PC-9 (cell line): ENCODE measurements around the gene ATP10D. TPM values are rescaled to one million over a fixed set of nuclear protein-coding genes. Genes with fewer than 3 reads are reported as not detected.

Source experiments
- BruUV-seq: library from RNA; stranded (reverse); fragments of 400-500 nt; replicated peaks from 2 replicates; lab custom pipeline; 2021; lab: Mats Ljungman, UMichigan
- CTCF ChIA-PET: fragments of 300-600 bp; sonication (Branson Sonifier 250); formaldehyde crosslinking; loops from one replicate; lab custom pipeline; 2022; ENCODE audit warnings: antibody characterized with exemption; lab: Charles Lee
- POLR2A ChIA-PET: fragments of 300-600 bp; sonication (Branson Sonifier 250); formaldehyde crosslinking; loops from one replicate; lab custom pipeline; 2022; ENCODE audit warnings: antibody characterized with exemption; ENCODE audit not compliant: unreplicated experiment; lab: Charles Lee
- DNase-seq, 2 experiments: peaks; one replicate each; pipeline versions ENCODE4 v3.0.0 to v3.0.0-alpha.2; 2015 to 2022; ENCODE audit warnings: mixed read lengths in 1 of 2
- H2AFZ ChIP-seq: fragments of 200-600 bp; sonication (generic); 2 replicates; pipeline ENCODE4 v1.8.1; 2017; ENCODE audit warnings: antibody characterized with exemption
- H3F3A ChIP-seq: fragments of 200-600 bp; sonication (generic); 2 replicates; pipeline ENCODE4 v1.8.1; 2017; ENCODE audit warnings: antibody characterized with exemption, mild to moderate bottlenecking, low read depth; ENCODE audit not compliant: insufficient read depth
- H3K27ac ChIP-seq: fragments of 200-600 bp; sonication (generic); 2 replicates; pipeline ENCODE4 v1.6.1; 2016; ENCODE audit warnings: mixed run types
- H3K27me3 ChIP-seq: fragments of 200-600 bp; sonication (generic); 2 replicates; pipeline ENCODE4 v1.6.1; 2016; ENCODE audit warnings: low read depth, mixed run types; ENCODE audit not compliant: insufficient read depth
- H3K36me3 ChIP-seq: fragments of 200-600 bp; sonication (generic); 2 replicates; pipeline ENCODE4 v1.6.1; 2016; ENCODE audit warnings: low read depth, mixed run types
- H3K4me1 ChIP-seq: fragments of 200-600 bp; sonication (generic); replicated peaks from 2 replicates; pipeline ENCODE4 v1.6.1; 2016; ENCODE audit warnings: mixed run types; ENCODE audit not compliant: insufficient read depth
- H3K4me2 ChIP-seq: fragments of 200-600 bp; sonication (generic); 2 replicates; pipeline ENCODE4 v1.6.1; 2017; ENCODE audit warnings: mixed run types
- H3K4me3 ChIP-seq: fragments of 200-600 bp; sonication (generic); 2 replicates; pipeline ENCODE4 v1.6.1; 2016; ENCODE audit warnings: mixed run types
- H3K79me2 ChIP-seq: fragments of 200-600 bp; sonication (generic); 2 replicates; pipeline ENCODE4 v1.6.1; 2017; ENCODE audit warnings: low read depth, mixed run types
- H3K9me2 ChIP-seq: fragments of 200-600 bp; sonication (generic); 2 replicates; pipeline ENCODE4 v1.8.1; 2017; ENCODE audit warnings: mild to moderate bottlenecking; ENCODE audit not compliant: insufficient read depth
- H3K9me3 ChIP-seq: fragments of 200-600 bp; sonication (generic); 2 replicates; pipeline ENCODE4 v1.8.1; 2016; ENCODE audit warnings: low read depth; ENCODE audit not compliant: insufficient read depth
- H4K20me1 ChIP-seq: fragments of 200-600 bp; sonication (generic); 2 replicates; pipeline ENCODE4 v1.8.1; 2017; ENCODE audit not compliant: insufficient read depth
- EZH2 ChIP-seq: fragments of 200-600 bp; sonication (generic); IDR thresholded peaks from 2 replicates; pipeline ENCODE4 v1.8.0; 2017; ENCODE audit warnings: antibody characterized with exemption, low read depth
- intact Hi-C: fragments of 100-400 bp; cut with micrococcal nuclease; formaldehyde crosslinking; loops from one replicate; pipeline ENCODE4 v1.10.0; 2022; ENCODE audit not compliant: unreplicated experiment
- total RNA-seq: library from RNA; stranded (reverse); gene quantifications from 2 replicates; pipeline ENCODE4 v1.2.3, GENCODE V29; 2021
- TF ChIP-seq, protein P1 (sequence below): fragments of 200-600 bp; sonication (generic); conservative IDR thresholded peaks from 2 replicates; pipeline ENCODE4 v1.6.1; 2017; ENCODE audit warnings: mixed run types, antibody characterized with exemption, mild to moderate bottlenecking, moderate library complexity

The ATP10D gene
- total RNA-seq, 1 experiment from 2014 or later: 35.2 TPM

DNA sequence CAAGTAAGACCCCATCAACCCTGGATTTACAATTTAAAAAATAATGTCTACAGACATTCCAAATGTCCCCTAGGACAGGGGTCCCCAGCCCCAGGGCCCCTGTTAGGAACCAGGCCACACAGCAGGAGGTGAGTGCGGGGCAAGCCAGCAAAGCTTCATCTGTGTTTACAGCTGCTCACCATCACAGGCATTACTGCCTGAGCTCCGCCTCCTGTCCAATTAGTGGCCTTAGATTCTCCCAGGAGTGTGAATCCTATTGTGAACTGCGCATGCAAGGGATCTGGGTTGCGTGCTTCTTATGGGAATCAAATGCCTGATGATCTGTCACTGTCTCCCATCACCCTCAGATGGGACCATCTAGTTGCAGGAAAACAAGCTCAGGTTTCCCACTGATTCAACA lies 146.1 kb downstream of the ATP10D start:
- H3K9me3 ChIP-seq: no peaks in the 10 kb centered on the region
- H3K36me3 ChIP-seq: no peaks in the 10 kb centered on the region
- TF ChIP-seq, protein P1, sequence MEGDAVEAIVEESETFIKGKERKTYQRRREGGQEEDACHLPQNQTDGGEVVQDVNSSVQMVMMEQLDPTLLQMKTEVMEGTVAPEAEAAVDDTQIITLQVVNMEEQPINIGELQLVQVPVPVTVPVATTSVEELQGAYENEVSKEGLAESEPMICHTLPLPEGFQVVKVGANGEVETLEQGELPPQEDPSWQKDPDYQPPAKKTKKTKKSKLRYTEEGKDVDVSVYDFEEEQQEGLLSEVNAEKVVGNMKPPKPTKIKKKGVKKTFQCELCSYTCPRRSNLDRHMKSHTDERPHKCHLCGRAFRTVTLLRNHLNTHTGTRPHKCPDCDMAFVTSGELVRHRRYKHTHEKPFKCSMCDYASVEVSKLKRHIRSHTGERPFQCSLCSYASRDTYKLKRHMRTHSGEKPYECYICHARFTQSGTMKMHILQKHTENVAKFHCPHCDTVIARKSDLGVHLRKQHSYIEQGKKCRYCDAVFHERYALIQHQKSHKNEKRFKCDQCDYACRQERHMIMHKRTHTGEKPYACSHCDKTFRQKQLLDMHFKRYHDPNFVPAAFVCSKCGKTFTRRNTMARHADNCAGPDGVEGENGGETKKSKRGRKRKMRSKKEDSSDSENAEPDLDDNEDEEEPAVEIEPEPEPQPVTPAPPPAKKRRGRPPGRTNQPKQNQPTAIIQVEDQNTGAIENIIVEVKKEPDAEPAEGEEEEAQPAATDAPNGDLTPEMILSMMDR: no peak
- no peak for TF ChIP-seq EZH2
- H2AFZ ChIP-seq: no peak overlapping the region
- no peak overlapping the region for H3K4me2 ChIP-seq
- no peak overlapping the region for H3K27ac ChIP-seq
- H3K27me3 ChIP-seq: no peaks in the 10 kb centered on the region
- no peak for DNase-seq
- no TSS peak for BruUV-seq
- ChIA-PET POLR2A (no interaction called here), CTCF (no interaction called here)
- H3K4me1 ChIP-seq: no peaks in the 10 kb centered on the region
- H3K9me2 ChIP-seq: no peaks in the 10 kb centered on the region
- H3K79me2 ChIP-seq: no peaks in the 10 kb centered on the region
- H4K20me1 ChIP-seq: no peaks in the 10 kb centered on the region
- intact Hi-C loops: no loop called here
- H3F3A ChIP-seq: no peaks in the 10 kb centered on the region
- H3K4me3 ChIP-seq: no peak overlapping the region

DNA sequence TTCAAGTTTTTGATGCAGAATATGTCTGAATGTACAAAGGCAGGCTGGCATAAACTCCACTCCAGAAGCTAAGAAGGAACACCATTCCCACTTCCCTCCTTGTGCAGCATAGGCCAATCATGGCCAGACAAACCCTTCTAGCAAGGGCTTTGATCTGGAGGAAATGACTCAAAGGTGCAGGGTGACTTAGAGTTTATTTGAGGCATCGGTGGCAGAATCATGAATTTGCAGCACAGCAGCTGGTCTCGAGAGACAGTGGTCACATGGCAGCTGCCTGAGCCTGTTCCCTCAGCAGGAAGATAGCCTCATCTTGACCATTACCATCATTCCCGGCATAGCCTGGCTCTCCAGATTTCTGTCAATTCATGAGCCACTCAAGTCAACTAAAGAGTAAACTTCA lies 154.5 kb downstream of the ATP10D start:
- Histone ChIP-seq H2AFZ (no peak overlapping the region), H3K4me2 (no peak overlapping the region), H3K9me3 (no peaks in the 10 kb centered on the region), H3K27me3 (no peaks in the 10 kb centered on the region), H3K4me3 (no peak overlapping the region), H3K4me1 (no peaks in the 10 kb centered on the region), H4K20me1 (no peaks in the 10 kb centered on the region), H3K79me2 (no peaks in the 10 kb centered on the region), H3K36me3 (no peaks in the 10 kb centered on the region), H3K9me2 (no peaks in the 10 kb centered on the region), H3F3A (no peaks in the 10 kb centered on the region), H3K27ac (no peak overlapping the region)
- POLR2A ChIA-PET: no interaction called here
- BruUV-seq: no TSS peak
- TF ChIP-seq, protein P1: no peak
- TF ChIP-seq EZH2: no peak
- intact Hi-C loops: no loop called here
- DNase-seq: no peak
- CTCF ChIA-PET: no interaction called here

DNA sequence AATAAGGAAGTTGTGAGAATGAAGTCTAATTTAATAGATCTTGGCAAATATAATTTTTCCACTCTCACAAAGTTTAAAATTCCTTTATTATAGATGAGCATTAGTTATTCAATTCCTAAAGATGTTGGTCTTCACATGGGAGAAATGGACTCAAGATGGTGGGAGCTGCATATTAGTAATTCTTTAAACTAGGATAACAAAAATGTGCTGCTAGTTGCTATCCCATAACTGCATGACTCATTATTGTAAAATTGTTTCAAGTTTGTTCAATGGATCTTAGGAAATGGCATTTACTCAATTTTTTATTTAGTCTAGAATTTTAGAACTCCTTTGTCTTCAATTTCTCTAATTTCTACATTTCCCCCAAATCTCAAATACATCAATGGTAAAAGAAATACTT lies 155.8 kb downstream of the ATP10D start:
- H3F3A ChIP-seq: no peaks in the 10 kb centered on the region
- H3K36me3 ChIP-seq: no peaks in the 10 kb centered on the region
- H3K27me3 ChIP-seq: no peaks in the 10 kb centered on the region
- no peaks in the 10 kb centered on the region for H4K20me1 ChIP-seq
- H2AFZ ChIP-seq: no peak overlapping the region
- BruUV-seq: no TSS peak
- CTCF ChIA-PET: no interaction called here
- no peaks in the 10 kb centered on the region for H3K4me1 ChIP-seq
- intact Hi-C loops: no loop called here
- POLR2A ChIA-PET: no interaction called here
- no peak overlapping the region for H3K4me2 ChIP-seq
- no peak for DNase-seq
- no peaks in the 10 kb centered on the region for H3K79me2 ChIP-seq
- no peaks in the 10 kb centered on the region for H3K9me2 ChIP-seq
- no peak for TF ChIP-seq EZH2
- TF ChIP-seq, protein P1: no peak
- no peak overlapping the region for H3K4me3 ChIP-seq
- no peak overlapping the region for H3K27ac ChIP-seq
- no peaks in the 10 kb centered on the region for H3K9me3 ChIP-seq
